H1 (cell line): ENCODE results near the gene RFPL1. TPM values are rescaled to one million over a fixed set of nuclear protein-coding genes. Genes with fewer than 3 reads are reported as not detected.

Experiments
- BCL11A ChIP-seq, 2 experiments: IDR thresholded peaks; one replicate each; pipeline ENCODE4 v1.6.1; 2011; ENCODE audit warnings: low read depth in 2 of 2, low read length in 2 of 2, mild to moderate bottlenecking in 2 of 2
- CBX5 ChIP-seq: fragments of 300-800, 300-1000 bp; sonication (generic); IDR thresholded peaks from 2 replicates; pipeline ENCODE4 v1.7.1; 2016; ENCODE audit warnings: antibody characterized with exemption, low read length, low read depth
- CBX8 ChIP-seq: fragments of 300-800, 300-1000 bp; sonication (generic); IDR thresholded peaks from 2 replicates; pipeline ENCODE4 v1.7.1; 2016; ENCODE audit warnings: low read depth, low read length, borderline replicate concordance
- CEBPB ChIP-seq: IDR thresholded peaks from 2 replicates; pipeline ENCODE4 v1.6.1; 2012; ENCODE audit warnings: low read depth, low read length
- CHD7 ChIP-seq: fragments of 300-600 bp; sonication (generic); IDR thresholded peaks from 2 replicates; pipeline ENCODE4 v1.7.1; 2012; ENCODE audit warnings: low read length, moderate library complexity, mild to moderate bottlenecking, inconsistent platforms; ENCODE audit not compliant: insufficient replicate concordance
- MAFK ChIP-seq: IDR thresholded peaks from 2 replicates; pipeline ENCODE4 v1.6.1; 2012; ENCODE audit warnings: low read depth, mild to moderate bottlenecking, improper control_type of control experiment, low read length
- RBBP5 ChIP-seq: IDR thresholded peaks from 2 replicates; pipeline ENCODE4 v1.7.1; 2012; ENCODE audit warnings: low read depth, mild to moderate bottlenecking, inconsistent platforms, low read length, moderate library complexity, borderline replicate concordance
- SP1 ChIP-seq: IDR thresholded peaks from 2 replicates; pipeline ENCODE4 v1.6.1; 2011; ENCODE audit warnings: low read depth, low read length
- polyA plus RNA-seq, 7 experiments: library from polyadenylated mRNA; depleted of rRNA in 3 of 7; stranded (reverse) in 5 of 7; unstranded in 2 of 7; fragments of >200 nt in 5 of 7; fragments of 200-250 nt in 2 of 7; gene quantifications; 1 replicate in 5 of 7; 2 replicates in 1 of 7; 4 replicates in 1 of 7; pipeline versions ENCODE4 v1.2.1 to v1.2.3, GENCODE V29; 2011 to 2013; ENCODE audit warnings: missing spikeins in 2 of 7, mixed read lengths in 2 of 7
- total RNA-seq: library from RNA; stranded (reverse); fragmentation: NEBNext Ultra II Directional; extraction: Animal tissue kit (Norgen Biotek cat#: 25700); gene quantifications from 2 replicates; pipeline ENCODE4 v1.2.1, GENCODE V29; 2021

Gene RFPL1
- total and polyA plus RNA-seq, 2 of the 8 experiments (the other 6 are each of a cell fraction or from before 2014, with no cell fraction given): not detected

GRCh38 chr22:29476116-29476515 is 37.7 kb downstream of the RFPL1 start (continued):
- TF ChIP-seq CHD7 (no peak), CBX8 (no peak), SP1 (no peak), RBBP5 (no peak), CBX5 (no peak), MAFK (no peak), CEBPB (no peak), BCL11A (IDR thresholded peaks at IDR 0.05; ENCODE audit: low read depth in 2 of 2, low read length in 2 of 2) (no peak)
